HepG2 (cell line): Measurements from ENCODE around the gene TBX10. TPM values are rescaled to one million over a fixed set of nuclear protein-coding genes. Genes with fewer than 3 reads are reported as not detected.
A peak's percentile ranks its signal among the peaks of the same experiment; 100 is the strongest.

Experiments
- CBFB ChIP-seq: sonication (generic); formaldehyde crosslinking; IDR thresholded peaks from 2 replicates; pipeline ENCODE4 v1.4.0; 2020; ENCODE audit warnings: missing genetic modification reagents
- FOXJ3 ChIP-seq: sonication (generic); formaldehyde crosslinking; IDR thresholded peaks from 2 replicates; pipeline ENCODE4 v1.4.0; 2020; ENCODE audit warnings: missing genetic modification reagents, mild to moderate bottlenecking, borderline replicate concordance
- GABPA ChIP-seq, 2 experiments: IDR thresholded peaks; 2 replicates each; pipeline ENCODE4 v1.6.1; 2011 to 2016; ENCODE audit warnings: low read depth in 2 of 2, low read length in 1 of 2, missing biosample characterization in 1 of 2, missing genetic modification characterization in 1 of 2
- JDP2 ChIP-seq: sonication (generic); formaldehyde crosslinking; IDR thresholded peaks from 2 replicates; pipeline ENCODE4 v1.8.1; 2022; ENCODE audit warnings: missing genetic modification reagents, borderline replicate concordance
- ZBTB7B ChIP-seq: sonication (generic); formaldehyde crosslinking; IDR thresholded peaks from 2 replicates; pipeline ENCODE4 v1.4.0; 2020; ENCODE audit warnings: missing genetic modification reagents
- ZNF510 ChIP-seq: sonication (generic); formaldehyde crosslinking; IDR thresholded peaks from 2 replicates; pipeline ENCODE4 v1.4.0; 2020; ENCODE audit warnings: low read depth, mild to moderate bottlenecking, missing genetic modification reagents
- ZNF547 ChIP-seq: sonication (generic); formaldehyde crosslinking; IDR thresholded peaks from 2 replicates; pipeline ENCODE4 v1.5.1; 2020; ENCODE audit warnings: mild to moderate bottlenecking, missing genetic modification reagents
- ZNF749 ChIP-seq: sonication (generic); formaldehyde crosslinking; IDR thresholded peaks from 2 replicates; pipeline ENCODE4 v1.8.0; 2022; ENCODE audit warnings: mild to moderate bottlenecking, missing genetic modification reagents, moderate library complexity, borderline replicate concordance
- polyA plus RNA-seq, 8 experiments: library from polyadenylated mRNA; depleted of rRNA in 3 of 8; stranded (reverse) in 7 of 8; unstranded in 1 of 8; fragments of >200 nt; fragmentation: Illumina TruSeq in 4 of 8; extraction: Trizol in 4 of 8; gene quantifications; 2 replicates each; pipeline versions ENCODE4 v1.2.1 to v1.2.3, GENCODE V29; 2011 to 2016; ENCODE audit warnings: low read depth in 4 of 8, missing spikeins in 1 of 8, mixed read lengths in 1 of 8; ENCODE audit not compliant: insufficient read depth in 1 of 8
- total RNA-seq, 5 experiments: library from RNA; depleted of rRNA; stranded (reverse); fragments of >200 nt; fragmentation: Illumina TruSeq; extraction: Trizol; gene quantifications; 2 replicates each; pipeline ENCODE4 v1.2.3, GENCODE V29; 2016; ENCODE audit warnings: low read depth in 1 of 5
- TF ChIP-seq, protein P1 (sequence below): sonication (generic); formaldehyde crosslinking; IDR thresholded peaks from 2 replicates; pipeline ENCODE4 v1.9.0; 2021; ENCODE audit warnings: missing genetic modification reagents, borderline replicate concordance
- TF ChIP-seq, protein P2 (sequence below), 2 experiments: sonication (generic) in 1 of 2; formaldehyde crosslinking in 1 of 2; IDR thresholded peaks; 2 replicates each; pipeline versions ENCODE4 v1.4.0 to v1.6.1; 2016 to 2020; ENCODE audit warnings: borderline replicate concordance in 1 of 2, low read depth in 1 of 2, mild to moderate bottlenecking in 1 of 2, missing genetic modification reagents in 1 of 2
- TF ChIP-seq, protein P3 (sequence below): sonication (generic); formaldehyde crosslinking; IDR thresholded peaks from 2 replicates; pipeline ENCODE4 v1.5.1; 2020; ENCODE audit warnings: mild to moderate bottlenecking, missing genetic modification reagents, borderline replicate concordance
- TF ChIP-seq, protein P4 (sequence below): sonication (generic); formaldehyde crosslinking; IDR thresholded peaks from 2 replicates; pipeline ENCODE4 v1.8.0; 2022; ENCODE audit warnings: mild to moderate bottlenecking, missing genetic modification reagents
- TF ChIP-seq, protein P5 (sequence below), 2 experiments: sonication (generic) in 1 of 2; formaldehyde crosslinking in 1 of 2; IDR thresholded peaks; 2 replicates each; pipeline versions ENCODE4 v1.5.1 to v1.6.1; 2011 to 2020; ENCODE audit warnings: borderline replicate concordance in 1 of 2, low read depth in 1 of 2, low read length in 1 of 2, mild to moderate bottlenecking in 1 of 2, missing genetic modification reagents in 1 of 2, moderate library complexity in 1 of 2

The TBX10 gene
- total and polyA plus RNA-seq, 2 of the 13 experiments (the other 11 are each of a cell fraction or from before 2014, with no cell fraction given): 0.27 to 1.7 TPM

DNA sequence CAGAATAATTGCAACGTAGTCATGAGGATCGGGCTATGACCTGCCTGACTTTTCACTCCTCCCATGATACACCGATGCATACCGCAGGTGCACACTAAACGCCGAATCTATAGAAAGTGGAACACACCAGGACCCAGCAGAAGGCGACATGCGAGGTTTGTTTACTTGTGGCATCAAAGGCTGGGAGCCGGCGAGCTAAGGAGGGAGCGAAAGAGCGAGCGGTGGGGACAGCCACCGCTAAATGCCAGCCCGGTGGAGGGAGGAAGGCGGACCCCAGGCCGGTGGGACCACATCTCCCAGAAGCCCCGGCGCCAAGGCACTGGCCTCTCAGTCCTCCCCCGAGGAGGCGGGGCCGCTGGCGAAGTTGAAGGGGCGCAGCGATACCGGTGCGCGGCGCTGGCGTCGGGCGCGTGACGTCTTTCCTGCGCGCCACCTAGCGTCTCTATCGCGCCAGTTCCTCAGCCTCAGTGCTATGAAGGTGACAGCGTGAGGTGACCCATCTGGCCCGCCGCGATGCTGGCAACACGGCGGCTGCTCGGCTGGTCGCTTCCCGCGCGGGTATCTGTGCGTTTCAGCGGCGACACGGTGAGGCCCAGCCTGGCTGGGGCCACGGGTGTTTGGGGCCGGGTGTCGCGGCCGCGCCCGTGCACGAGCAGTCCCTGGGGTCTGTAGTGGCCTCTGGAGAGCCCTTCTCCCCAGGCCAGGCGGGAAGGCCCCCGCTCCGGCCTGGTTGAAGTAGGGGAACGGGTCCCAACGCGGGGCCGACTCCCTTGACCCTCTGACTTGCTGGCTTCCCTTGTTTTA is 32.9 kb downstream of the TBX10 start, which contains the start of gene NDUFV1 (continued):
- TF ChIP-seq, protein P1, sequence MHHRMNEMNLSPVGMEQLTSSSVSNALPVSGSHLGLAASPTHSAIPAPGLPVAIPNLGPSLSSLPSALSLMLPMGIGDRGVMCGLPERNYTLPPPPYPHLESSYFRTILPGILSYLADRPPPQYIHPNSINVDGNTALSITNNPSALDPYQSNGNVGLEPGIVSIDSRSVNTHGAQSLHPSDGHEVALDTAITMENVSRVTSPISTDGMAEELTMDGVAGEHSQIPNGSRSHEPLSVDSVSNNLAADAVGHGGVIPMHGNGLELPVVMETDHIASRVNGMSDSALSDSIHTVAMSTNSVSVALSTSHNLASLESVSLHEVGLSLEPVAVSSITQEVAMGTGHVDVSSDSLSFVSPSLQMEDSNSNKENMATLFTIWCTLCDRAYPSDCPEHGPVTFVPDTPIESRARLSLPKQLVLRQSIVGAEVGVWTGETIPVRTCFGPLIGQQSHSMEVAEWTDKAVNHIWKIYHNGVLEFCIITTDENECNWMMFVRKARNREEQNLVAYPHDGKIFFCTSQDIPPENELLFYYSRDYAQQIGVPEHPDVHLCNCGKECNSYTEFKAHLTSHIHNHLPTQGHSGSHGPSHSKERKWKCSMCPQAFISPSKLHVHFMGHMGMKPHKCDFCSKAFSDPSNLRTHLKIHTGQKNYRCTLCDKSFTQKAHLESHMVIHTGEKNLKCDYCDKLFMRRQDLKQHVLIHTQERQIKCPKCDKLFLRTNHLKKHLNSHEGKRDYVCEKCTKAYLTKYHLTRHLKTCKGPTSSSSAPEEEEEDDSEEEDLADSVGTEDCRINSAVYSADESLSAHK (CRISPR knock-in tag): no peak
- TF ChIP-seq ZNF547 (CRISPR knock-in tag): peak; percentile 84; the same call in 1 of the 2 replicates
- peak; percentile 26; the same call in 1 of the 2 replicates for TF ChIP-seq ZBTB7B (CRISPR knock-in tag)
- no peak for TF ChIP-seq JDP2 (CRISPR knock-in tag)
- 0 out of 2 replicates have a peak, but pooled peaks have one; percentile 43 for TF ChIP-seq ZNF510 (CRISPR knock-in tag)
- TF ChIP-seq GABPA (IDR thresholded peaks at IDR 0.05; ENCODE audit: low read depth, low read length): peak; percentile 79
- peak; percentile 92 for TF ChIP-seq GABPA (CRISPR knock-in tag; IDR thresholded peaks at IDR 0.05; ENCODE audit: low read depth)
- TF ChIP-seq, protein P2, sequence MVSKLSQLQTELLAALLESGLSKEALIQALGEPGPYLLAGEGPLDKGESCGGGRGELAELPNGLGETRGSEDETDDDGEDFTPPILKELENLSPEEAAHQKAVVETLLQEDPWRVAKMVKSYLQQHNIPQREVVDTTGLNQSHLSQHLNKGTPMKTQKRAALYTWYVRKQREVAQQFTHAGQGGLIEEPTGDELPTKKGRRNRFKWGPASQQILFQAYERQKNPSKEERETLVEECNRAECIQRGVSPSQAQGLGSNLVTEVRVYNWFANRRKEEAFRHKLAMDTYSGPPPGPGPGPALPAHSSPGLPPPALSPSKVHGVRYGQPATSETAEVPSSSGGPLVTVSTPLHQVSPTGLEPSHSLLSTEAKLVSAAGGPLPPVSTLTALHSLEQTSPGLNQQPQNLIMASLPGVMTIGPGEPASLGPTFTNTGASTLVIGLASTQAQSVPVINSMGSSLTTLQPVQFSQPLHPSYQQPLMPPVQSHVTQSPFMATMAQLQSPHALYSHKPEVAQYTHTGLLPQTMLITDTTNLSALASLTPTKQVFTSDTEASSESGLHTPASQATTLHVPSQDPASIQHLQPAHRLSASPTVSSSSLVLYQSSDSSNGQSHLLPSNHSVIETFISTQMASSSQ (IDR thresholded peaks at IDR 0.05; ENCODE audit: low read depth): no peak
- TF ChIP-seq, protein P2 (CRISPR knock-in tag; IDR thresholded peaks at IDR 0.05; ENCODE audit: borderline replicate concordance): peak; percentile 74; the same call in 1 of the 2 replicates
- TF ChIP-seq, protein P3, sequence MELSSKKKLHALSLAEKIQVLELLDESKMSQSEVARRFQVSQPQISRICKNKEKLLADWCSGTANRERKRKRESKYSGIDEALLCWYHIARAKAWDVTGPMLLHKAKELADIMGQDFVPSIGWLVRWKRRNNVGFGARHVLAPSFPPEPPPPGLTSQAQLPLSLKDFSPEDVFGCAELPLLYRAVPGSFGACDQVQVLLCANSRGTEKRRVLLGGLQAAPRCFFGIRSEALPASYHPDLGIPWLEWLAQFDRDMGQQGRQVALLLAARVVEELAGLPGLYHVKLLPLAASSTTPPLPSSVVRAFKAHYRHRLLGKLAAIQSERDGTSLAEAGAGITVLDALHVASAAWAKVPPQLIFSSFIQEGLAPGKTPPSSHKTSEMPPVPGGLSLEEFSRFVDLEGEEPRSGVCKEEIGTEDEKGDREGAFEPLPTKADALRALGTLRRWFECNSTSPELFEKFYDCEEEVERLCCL (CRISPR knock-in tag): no peak
- no peak for TF ChIP-seq FOXJ3 (CRISPR knock-in tag)
- TF ChIP-seq CBFB (CRISPR knock-in tag): peak; percentile 75
- TF ChIP-seq, protein P4, sequence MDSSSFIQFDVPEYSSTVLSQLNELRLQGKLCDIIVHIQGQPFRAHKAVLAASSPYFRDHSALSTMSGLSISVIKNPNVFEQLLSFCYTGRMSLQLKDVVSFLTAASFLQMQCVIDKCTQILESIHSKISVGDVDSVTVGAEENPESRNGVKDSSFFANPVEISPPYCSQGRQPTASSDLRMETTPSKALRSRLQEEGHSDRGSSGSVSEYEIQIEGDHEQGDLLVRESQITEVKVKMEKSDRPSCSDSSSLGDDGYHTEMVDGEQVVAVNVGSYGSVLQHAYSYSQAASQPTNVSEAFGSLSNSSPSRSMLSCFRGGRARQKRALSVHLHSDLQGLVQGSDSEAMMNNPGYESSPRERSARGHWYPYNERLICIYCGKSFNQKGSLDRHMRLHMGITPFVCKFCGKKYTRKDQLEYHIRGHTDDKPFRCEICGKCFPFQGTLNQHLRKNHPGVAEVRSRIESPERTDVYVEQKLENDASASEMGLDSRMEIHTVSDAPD: no peak
- TF ChIP-seq, protein P5, sequence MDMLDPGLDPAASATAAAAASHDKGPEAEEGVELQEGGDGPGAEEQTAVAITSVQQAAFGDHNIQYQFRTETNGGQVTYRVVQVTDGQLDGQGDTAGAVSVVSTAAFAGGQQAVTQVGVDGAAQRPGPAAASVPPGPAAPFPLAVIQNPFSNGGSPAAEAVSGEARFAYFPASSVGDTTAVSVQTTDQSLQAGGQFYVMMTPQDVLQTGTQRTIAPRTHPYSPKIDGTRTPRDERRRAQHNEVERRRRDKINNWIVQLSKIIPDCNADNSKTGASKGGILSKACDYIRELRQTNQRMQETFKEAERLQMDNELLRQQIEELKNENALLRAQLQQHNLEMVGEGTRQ (IDR thresholded peaks at IDR 0.05; ENCODE audit: low read depth, low read length): 0 out of 2 replicates have a peak, but pooled peaks have one; percentile 9
- TF ChIP-seq, protein P5 (CRISPR knock-in tag; IDR thresholded peaks at IDR 0.05; ENCODE audit: borderline replicate concordance): peak; percentile 50; the same call in 1 of the 2 replicates
- TF ChIP-seq ZNF749 (CRISPR knock-in tag): 0 out of 2 replicates have a peak, but pooled peaks have one; percentile 64
